NCI-H1417 (cell line): ENCODE data around the gene INTS6.
A peak's percentile ranks its signal among the peaks of the same experiment; 100 is the strongest.

Source experiments
- DNase-seq, 3 experiments: peaks; one replicate each; lab custom pipeline; 2025; lab: John Stamatoyannopoulos, UW

INTS6 gene

DNA sequence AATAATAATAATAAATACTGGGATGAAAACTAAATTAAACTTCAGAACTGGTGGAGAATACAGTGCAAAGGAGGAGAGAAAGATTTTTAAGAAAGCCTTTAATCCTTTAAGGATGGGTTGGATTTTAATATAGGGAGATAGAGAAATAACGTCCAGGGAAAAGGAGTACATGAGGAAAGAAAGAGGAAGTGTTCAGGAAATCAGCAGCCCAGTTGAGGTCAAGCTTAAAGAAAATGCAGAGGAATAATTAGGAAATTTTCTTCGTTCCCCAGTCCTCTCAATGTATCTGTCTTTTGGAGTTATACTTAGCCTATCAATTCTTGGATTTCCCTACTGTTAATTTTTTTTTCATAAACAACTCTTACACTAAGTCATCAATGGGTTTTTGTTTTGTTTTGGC is 47.7 kb downstream of the INTS6 start:
- no peak for DNase-seq

DNA sequence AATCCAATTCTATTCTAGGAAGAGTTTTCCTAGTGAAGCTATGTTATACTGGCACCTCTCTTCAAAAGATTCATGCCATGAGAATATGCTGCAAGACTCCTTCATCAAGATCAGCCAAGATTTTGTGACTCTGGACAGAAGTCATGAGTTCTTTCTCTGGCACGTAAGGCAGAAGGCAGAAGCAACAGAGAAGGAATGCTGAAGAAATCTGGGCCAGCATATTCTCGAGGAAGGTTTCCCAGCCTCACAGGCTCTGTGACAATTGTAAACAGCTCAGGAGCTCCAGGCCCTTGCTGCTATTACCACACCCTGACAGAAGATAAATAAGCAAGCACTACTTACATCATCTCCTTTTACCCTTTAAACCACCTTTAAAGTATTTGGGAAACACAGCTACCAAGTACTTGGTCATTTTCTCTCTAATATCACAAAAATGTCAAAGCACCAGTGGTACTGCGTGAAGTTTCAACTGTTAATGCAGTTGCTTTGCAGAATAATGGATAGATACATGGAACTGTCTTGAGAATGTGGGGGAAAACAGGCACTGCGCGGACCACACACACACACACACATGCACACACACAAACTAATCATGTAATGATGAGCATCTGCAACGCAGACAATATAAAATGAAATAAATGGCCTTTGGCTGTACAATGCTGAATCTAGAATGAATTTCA is 55.4 kb downstream of the INTS6 start:
- no peak for DNase-seq

DNA sequence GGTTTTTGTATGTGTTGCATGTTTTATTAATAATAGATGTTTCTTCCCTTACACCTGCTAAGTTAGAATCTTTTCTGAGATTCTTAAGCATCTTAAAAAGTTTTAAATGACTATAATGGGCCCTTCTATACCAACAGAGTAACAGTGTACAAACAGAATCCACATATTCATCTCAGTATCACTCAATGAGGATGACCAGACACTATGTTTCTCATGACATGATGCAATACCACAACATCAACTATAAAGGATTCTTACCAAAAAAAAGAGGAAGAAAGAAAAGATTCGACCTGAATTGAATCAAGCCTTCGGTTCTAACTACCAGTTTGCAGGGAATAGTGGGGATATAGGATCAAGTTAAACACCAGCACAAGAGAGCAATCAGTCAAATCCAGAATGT is 56.5 kb downstream of the INTS6 start:
- no peak for DNase-seq

DNA sequence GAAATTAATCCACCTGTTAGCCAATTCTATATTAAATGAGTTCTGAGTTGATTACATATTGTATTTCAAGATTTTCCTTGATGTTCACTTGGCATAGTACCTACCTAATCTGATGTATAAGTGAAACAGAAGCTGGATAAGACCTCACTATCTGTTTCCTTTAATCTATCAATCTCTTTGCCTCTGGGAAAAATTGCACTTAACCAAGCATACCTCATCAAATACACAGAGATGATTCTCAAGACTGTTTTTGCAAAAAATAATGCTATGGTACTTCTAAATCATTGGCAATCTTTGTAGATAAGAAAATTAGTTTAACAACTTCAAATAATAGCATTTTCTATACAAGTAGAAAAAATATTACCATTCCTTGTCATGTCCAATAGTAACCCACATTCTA is 58.1 kb downstream of the INTS6 start:
- no peak for DNase-seq

DNA sequence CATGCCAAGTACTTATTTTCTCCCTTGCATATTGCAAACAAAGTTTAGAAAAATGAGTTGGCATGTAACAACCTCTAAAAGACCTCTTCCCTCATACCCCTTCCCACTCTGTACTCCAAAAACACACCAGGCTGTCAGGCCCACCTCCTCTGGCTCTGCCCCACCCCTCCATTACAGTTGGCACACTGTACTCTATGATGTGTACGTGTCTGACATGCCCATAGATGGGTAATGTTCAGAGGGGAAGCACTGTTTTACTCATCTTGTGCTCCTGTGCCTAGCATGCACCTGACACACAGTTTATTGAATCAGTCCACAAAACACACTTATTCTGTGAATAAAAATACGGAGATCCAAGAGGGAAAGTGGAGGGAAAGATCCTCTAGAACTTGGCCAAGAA is 67.7 kb downstream of the INTS6 start:
- DNase-seq: no peak

DNA sequence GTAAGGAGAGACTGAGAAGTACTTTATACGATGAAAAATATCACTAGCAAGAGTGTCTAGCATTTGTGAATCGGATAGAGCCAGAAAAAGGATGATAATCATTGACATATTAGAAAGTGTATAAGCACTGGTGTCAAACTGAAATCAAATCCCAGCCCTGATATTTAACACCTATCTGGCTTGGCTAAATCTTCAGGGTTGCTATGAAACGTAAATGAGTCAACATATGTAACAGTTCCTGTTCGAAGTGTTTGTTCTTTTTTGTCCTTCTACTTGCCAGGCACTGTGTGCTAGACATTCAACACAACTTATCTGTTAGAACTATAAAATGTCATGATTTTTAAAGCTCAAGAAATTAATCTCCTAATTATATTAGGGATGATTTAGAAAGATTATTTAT is 72.6 kb downstream of the INTS6 start:
- DNase-seq: peak in 1 of 3 experiments; percentile 74

DNA sequence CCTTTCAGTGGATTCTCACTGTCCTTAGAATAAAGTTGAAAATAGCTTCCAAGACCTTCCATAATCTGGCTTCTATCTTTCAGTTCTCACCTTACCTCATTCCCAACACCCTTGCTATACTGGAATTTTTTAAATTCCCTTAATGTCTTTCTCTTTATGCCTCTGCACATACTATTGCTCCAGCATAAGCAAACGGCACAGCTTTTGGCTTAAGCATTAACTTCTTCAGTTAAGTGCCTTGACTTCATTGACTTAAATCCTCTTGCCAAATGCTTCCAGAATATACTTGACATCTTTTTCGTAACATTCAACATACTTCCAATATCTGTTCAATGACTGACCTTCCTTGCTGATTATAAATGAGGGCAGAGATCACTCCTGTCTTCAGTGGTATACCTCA is 79.4 kb downstream of the INTS6 start:
- no peak for DNase-seq

DNA sequence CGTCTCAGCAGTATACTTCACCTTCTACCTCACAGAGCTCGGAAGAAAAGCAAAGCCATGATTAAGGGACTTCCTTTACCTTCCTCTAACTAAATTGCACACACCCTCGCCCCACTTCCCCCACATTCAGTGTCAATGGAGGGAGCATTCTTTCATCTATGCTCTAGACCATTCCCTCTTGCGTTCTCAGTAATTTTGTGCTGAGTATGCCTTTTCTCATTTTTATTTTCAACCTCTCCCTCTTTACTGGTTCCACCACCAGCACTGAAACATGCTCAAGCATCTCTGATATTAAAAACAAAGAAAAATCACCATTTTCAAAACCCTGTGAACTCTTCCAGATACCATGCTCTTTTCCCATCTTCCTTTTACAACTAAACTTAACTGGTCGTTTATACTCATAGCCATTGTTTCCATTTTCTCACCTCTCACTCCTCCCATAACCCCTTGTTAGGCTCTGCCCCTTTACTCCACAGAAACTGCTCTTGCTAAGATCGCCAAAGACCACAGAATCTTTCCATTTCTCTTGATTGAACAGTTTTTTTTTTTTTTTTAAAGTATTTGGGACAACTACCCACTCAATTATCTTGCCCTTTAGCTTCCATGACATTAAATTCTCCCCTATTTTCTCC is 81.0 kb downstream of the INTS6 start:
- no peak for DNase-seq

DNA sequence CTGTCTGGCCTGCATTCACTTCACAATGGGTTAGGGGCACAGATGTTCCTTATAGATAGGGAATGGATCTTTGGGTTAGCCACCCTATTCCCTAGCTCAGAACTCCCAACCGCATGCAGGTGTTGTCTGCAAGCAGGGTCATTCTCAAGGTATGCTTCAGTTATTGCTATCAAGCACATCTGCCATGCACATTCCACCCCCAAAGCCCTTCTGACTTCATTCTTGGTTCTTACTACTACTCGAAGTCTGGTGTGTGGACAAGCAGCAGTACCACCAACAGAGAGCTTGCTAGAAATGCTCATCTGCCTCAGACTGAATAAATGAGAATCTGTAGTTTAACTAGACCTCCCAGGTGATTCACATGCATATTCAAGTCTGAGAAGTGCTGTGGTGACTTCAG is 82.0 kb downstream of the INTS6 start:
- no peak for DNase-seq

DNA sequence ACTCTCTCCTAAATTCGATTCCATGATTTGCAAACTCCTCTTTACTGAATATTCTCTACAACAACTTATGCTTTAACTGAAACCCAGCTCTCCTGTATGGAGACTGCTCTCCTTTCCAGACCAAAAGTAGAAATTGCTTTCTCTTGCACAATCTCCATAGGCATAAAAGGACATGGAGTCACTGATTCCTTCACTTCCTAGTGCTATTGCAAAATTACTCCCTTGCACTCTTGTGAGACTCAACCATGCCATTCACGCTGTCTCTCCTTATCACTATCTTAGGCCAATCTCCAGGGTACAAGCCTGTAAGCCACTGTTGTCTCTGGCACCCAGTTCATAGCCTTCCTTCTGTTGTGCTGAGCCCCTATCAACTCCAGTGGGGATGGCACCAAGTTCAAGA is 82.7 kb downstream of the INTS6 start:
- no peak for DNase-seq

DNA sequence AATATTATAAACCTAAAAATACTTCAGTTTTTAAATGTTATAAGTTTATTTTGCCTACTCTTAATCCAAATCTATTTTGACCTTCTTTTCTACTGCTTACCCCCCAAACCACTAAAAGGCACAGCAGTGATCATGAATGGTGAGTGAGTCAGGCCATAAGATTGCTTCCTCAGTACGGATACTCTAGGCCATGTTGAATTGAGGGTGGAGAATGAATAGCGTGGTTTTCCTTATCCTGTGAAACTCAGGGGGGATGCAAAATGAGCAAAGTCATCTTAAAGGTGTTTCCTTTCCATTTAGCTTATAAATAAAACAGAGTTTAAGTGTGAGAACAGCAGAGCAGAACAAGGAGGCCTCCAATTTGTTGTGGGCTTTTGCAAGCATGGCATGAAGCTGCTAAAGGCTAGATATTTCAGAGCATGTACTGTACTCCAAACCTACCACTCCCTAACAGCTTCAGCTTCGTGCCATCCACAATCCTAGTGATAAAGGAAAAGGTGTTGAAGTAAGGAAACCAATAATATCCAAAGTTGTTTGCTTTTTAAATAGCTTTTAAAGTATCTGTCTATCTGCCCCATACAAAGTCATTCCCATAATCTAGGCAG is 88.3 kb downstream of the INTS6 start:
- no peak for DNase-seq

DNA sequence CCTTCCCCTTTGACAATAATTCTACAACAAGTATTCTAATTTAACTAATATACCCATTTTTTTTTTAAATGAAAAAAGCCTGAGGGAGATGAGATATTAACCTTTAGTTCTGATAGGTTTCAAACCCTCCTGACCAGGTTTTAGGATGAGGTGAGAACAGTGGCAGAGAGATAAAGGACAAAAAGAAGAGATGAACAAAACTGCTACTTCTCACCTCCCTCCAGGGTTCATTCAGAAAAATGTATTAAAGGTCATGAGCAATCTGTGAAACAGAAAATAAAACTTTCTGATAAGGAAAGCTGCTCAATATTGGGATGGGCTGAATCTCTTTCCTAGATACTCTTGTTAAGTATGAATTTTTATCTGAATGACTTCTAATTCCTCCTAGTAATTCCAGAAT is 89.2 kb downstream of the INTS6 start:
- DNase-seq: no peak

DNA sequence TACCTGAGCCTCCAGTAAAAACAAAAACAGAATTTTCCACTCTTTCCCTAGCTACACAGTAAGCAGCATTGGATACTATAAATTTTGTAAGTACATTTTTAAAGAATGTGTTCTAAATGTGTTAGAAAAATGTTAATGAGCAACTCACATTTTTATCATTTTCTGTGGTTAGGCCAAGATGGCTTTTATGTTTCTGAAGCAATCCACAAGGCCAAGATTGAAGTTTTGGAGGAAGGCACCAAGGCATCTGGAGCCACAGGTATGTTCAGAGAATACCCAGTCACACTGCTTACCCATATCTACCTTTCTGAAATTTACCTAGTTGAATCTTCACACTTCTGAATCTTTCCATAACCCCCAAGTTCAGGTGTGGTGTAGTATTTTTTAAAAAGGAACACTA is 91.7 kb downstream of the INTS6 start:
- DNase-seq: no peak

DNA sequence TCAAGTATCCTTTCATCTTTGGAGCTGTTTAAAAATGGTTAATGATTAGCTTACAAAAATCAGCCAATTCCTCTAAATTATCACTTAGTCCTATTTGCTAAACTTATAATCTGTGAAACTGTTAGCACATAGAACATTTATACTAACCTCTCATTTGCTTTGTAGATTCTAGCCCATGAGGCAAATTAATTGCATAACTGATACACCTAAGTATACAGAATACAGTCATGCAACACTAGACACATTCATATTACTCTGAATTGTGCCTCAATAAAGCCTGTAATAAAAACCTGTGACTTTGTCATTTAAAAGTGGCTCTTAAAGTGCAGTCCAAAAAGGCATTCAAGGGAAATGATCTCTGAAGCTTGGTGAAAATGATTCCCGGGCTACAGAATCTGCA is 92.3 kb downstream of the INTS6 start:
- DNase-seq: peak in 1 of 3 experiments; percentile 28

DNA sequence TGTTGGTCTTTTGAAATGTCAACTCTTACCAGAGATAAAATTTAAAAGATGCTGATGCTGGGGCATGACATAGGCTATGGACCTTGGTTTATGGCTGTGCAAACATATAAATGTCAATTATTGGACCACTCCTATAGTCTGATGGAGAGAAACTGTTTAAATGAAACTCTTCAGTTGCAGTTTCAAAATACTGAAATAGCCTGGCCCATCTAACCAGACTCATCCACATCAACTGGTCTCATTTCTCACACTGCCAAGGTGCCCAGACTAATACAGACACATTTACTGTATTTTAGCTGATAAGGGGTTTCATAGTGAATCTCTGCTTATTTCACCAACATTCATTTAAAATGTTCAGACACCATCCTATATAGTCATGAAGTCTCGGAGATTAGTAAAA is 93.5 kb downstream of the INTS6 start:
- no peak for DNase-seq

DNA sequence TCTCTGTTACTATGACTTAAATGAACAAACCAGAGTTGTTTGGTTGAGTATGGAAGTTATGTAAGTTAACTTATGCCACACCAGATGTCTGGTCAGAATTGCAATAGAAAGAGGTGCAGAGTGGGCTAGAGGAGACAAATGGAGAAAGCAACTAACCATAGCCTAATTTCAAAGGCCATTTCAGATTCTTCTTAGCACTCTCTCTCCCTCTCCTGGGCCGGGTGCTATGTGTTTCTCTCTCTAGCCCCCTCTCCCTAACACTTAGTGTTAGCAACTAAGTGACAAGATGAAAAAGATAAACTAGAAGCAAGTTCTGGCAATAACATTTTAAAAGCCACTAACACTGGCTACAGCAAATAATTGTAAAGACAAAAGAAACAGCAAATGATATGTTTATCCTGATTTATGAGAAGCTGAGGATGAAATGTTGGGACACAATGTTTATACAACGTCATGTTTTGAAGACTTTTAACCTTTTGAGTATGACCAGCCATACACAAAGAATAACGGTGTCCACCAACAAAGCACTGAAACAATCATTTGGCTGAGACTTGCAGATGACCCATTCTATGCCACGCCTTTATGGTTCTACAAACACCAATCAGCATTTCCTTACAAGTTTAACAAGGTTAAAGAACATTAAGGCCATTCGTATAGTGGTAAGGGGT is 94.8 kb downstream of the INTS6 start:
- DNase-seq: no peak

DNA sequence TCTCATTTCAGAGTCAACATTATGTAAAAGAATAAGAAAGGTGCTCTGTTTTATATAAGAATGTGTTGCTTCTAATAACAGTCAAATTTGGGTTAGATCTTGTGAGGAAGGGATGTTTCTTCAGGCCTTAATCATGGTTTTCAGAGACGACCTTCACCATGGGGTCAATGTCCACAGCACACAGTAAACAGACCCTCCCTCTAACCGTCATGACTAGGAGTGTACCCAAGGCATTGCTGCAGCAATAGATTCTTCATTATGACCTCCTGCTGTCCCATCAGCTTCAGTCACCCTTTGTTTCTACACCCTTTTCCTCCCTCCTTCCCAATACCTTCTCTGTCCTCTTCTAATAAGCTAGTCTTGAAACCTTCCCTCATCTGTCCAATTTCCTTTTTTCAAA is 97.6 kb downstream of the INTS6 start:
- no peak for DNase-seq

DNA sequence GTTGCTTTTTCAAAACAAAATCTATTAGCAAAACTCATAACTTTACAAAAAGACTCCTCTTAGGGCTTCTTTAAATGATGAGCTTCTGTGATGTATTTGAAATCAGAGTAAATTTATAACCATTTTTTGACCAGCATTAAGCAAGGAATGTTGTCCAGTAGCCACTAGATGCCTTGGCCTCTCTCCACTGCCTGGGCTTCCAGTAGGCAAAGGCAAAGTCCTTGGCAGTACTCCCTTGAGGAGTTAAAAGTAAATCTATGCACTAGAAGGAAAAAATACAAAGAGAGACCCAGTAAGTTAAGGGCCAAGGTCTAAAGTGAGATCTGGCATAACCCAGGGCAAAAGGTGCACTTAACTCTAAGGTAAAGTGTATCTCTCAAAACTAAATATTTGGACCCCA is 103.8 kb downstream of the INTS6 start:
- no peak for DNase-seq

DNA sequence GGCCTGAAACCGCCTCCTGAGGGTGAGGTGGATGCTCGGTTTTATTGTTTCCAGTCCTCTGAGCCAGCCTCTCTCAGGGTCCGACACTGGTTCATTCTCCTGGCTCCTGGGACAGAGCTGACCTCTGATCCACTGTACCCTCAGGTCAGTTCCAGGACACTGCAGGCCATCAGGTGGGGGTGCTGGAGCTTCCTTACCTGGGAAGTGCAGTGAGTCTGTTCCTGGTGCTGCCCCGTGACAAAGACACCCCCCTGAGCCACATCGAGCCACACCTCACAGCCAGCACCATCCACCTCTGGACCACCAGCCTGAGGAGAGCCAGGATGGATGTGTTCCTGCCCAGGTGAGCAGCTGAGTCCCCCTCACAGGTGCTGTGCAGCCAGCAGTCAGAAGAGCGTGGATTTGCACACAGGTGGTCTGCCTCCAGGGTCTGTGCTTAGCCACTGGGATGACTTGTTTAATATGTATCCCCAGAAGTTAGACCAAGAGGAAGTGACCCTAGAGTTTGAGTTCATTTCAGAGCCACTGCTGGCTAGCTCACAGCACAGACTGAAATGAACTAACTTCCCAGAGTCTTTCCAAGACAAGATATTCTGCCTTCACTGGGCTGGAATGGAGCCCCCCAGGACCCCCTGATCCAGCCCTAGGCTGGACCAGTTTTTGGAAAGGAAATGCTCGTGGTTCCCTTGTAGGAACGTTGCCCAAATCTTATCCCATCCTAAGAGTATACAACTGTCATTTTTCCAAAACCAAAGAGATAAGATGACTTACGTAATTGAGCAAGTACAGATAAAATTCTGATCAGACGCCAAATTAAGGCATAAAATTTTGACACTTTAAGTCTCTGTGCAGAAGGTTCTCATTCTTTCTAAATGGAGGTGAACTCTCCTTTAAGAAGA is 104.5 kb downstream of the INTS6 start:
- no peak for DNase-seq

DNA sequence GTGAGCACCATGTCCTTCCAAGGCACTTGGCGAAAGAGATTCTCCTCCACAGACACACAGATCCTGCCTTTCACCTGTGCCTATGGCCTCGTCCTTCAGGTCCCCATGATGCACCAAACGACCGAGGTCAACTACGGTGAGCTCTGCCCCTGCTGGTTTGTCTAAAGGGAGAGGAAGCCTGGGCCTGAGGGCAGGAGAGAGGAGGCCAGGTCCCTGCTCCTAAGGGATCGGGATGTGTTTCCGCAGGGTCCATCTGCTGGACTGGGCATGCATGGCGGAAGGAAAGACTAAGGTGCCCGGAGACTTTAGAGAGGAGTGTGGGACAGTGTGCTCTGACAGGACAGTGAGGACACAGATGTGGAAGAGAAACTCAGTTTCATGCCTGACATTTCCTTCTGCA is 105.7 kb downstream of the INTS6 start:
- no peak for DNase-seq

DNA sequence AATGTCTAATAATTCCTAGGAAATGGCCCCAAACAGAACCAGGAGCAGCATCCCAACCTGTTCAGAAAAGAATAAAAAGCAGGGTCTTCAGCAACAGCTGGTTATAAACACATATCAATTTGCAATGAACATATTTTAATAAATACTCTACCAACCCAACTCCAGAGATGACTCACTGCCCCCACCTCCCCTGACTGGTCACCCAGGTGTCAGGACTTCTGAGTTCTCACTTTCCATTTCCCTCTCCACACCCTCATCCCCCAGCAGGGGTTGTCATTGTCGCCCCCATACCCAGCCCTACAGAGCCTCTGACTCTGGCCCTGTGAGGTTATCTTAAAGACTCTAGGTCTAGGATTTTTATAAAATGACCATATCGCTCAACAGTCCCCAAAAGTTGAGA is 106.4 kb downstream of the INTS6 start:
- no peak for DNase-seq

DNA sequence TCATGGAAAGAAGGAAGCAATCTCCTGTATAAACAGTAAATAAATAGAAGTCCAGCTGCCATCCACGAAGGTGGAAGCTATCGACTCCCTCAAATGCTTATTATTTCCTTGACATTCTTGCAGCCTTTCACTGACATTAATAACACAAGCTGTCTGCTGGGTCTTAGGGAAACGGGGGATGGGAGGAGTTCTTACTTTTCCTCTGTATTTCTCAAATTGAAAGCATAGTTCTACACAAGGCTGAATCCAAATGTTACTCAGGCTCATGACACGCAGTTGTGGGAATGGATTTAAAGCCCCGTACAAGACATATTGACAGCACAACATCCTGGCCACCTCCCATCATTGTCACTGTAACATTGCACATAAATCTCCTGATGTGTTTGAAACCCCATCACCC is 109.4 kb downstream of the INTS6 start:
- no peak for DNase-seq
